ENCODE results near the gene JDP2. TPM values are rescaled to one million over a fixed set of nuclear protein-coding genes. Genes with fewer than 3 reads are reported as not detected.

Gene JDP2
- total RNA-seq, 1 donor from 2014 or later: 43.5 TPM

DNA sequence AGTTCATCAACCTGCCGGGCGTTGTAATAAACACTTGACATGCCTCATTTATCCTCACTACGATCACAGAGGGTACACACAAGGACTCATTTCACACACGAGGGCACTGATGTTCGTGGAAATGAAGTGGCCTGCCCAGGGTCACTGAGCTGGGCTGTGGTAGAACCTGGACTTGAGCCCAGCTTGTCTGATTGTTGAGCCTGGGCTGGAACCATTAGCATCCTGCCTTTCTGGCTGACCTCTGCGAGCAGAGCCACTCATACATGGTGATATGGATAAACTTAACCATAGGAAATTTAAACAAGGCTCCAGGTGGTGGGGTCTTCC is 16.6 kb upstream of the JDP2 start:
- TF ChIP-seq, protein P1, sequence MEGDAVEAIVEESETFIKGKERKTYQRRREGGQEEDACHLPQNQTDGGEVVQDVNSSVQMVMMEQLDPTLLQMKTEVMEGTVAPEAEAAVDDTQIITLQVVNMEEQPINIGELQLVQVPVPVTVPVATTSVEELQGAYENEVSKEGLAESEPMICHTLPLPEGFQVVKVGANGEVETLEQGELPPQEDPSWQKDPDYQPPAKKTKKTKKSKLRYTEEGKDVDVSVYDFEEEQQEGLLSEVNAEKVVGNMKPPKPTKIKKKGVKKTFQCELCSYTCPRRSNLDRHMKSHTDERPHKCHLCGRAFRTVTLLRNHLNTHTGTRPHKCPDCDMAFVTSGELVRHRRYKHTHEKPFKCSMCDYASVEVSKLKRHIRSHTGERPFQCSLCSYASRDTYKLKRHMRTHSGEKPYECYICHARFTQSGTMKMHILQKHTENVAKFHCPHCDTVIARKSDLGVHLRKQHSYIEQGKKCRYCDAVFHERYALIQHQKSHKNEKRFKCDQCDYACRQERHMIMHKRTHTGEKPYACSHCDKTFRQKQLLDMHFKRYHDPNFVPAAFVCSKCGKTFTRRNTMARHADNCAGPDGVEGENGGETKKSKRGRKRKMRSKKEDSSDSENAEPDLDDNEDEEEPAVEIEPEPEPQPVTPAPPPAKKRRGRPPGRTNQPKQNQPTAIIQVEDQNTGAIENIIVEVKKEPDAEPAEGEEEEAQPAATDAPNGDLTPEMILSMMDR (IDR thresholded peaks at IDR 0.05; ENCODE audit: insufficient read depth, low read length, poor library complexity, severe bottlenecking): no peak
- H3K27me3 ChIP-seq (ENCODE audit: control insufficient read depth, insufficient read depth, low read length): no peaks in the 10 kb centered on the region
- no peaks in the 10 kb centered on the region for H3K36me3 ChIP-seq (ENCODE audit: control insufficient read depth, insufficient read depth, low read length)
- H3K4me3 ChIP-seq (ENCODE audit: low read depth, low read length): no peak overlapping the region
- no peak for DNase-seq (ENCODE audit: low read depth)

DNA sequence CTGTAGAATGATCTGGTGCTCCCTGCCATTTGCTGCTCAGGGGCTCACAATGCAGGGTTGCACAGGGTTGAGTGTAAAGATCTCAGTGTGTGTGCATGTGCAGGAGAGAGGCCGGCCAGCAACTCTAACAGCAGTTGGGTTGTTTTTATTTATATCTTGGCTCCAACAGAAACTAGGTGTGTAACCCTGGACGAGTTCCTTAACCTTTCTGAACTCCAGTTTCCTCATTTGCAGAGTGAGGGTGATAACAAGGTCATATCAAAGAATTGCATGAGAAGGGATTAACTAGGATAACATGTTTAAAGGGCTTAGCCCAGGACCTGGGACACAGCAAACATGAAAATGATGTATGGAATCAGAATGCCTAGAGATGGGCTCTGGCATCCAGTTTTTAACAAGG is 14.8 kb upstream of the JDP2 start:
- H3K27me3 ChIP-seq (ENCODE audit: control insufficient read depth, insufficient read depth, low read length): no peaks in the 10 kb centered on the region
- TF ChIP-seq, protein P1 (IDR thresholded peaks at IDR 0.05; ENCODE audit: insufficient read depth, low read length, poor library complexity, severe bottlenecking): no peak
- H3K4me3 ChIP-seq (ENCODE audit: low read depth, low read length): no peak overlapping the region
- no peaks in the 10 kb centered on the region for H3K36me3 ChIP-seq (ENCODE audit: control insufficient read depth, insufficient read depth, low read length)
- no peak for DNase-seq (ENCODE audit: low read depth)

DNA sequence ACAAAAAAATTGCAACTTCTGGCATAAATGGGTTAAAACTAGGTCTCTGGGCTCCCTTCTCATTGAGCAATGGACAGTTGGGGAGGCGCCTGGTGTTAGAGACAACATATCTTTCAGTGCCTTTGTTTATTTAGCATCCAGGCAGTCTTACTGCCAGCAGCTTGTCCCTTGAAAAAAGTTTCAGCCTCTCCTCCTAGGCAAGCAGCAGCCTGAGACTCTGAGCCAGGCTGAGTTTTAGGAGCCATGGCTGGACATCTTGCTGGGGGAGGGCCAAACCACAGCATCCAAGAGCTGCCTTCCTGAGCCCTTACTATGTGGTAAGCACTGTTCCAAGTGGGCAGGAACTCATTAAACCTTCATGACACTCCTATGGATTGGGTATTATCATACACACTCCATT is 10.1 kb upstream of the JDP2 start:
- no peak for DNase-seq (ENCODE audit: low read depth)
- TF ChIP-seq, protein P1 (IDR thresholded peaks at IDR 0.05; ENCODE audit: insufficient read depth, low read length, poor library complexity, severe bottlenecking): no peak
- H3K27me3 ChIP-seq (ENCODE audit: control insufficient read depth, insufficient read depth, low read length): no peaks in the 10 kb centered on the region

DNA sequence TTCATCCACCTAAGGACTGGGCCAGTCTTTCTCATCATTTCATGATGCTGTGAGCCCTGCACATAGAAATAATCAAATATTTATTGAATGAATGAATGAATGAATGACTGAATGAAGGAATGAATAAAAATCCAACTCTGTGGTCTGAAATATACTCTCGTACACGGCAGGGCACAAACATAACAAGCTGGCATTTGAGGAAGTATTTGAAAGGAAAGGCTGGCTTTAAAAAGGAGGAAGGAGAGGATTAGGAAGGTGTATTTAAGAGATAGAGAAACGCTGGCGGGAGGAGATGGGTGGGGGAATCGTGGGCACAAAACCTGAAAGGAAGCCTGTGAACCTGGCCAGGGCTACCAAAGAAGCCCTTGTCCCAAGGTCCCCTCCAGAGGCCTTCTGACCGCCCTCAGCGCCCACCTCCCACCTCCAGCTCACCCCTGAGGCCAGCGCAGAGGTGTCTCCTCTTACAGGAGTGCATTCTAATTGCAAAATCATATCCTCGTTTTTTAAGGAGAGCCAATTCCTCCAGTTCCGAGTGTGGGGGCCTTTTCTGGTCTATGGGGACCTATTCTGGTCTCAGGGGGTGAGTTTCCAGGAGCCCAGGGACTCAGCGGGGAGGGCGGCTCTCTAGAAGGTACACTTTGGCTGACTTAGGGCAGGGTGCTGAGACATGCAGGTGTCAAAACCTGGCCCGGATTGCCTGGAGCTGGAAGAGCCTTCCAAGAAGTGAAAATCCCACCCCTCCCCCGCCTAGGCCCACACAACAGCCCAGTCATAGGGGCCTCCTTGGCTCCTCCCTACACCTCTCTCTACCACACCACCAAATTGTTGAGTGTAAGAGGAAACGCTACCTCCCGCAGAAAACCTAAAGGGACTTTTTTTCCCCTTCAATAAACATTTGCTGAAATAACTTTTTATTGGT is 8.7 kb upstream of the JDP2 start:
- Histone ChIP-seq H3K36me3 (ENCODE audit: control insufficient read depth, insufficient read depth, low read length) (no peaks in the 10 kb centered on the region), H3K4me3 (ENCODE audit: low read depth, low read length) (no peak overlapping the region), H3K27me3 (ENCODE audit: control insufficient read depth, insufficient read depth, low read length) (no peaks in the 10 kb centered on the region)
- no peak for DNase-seq (ENCODE audit: low read depth)
- TF ChIP-seq, protein P1 (IDR thresholded peaks at IDR 0.05; ENCODE audit: insufficient read depth, low read length, poor library complexity, severe bottlenecking): no peak

More for the DNA sequence above, 10.1 kb upstream of the JDP2 start:
- H3K36me3 ChIP-seq (ENCODE audit: control insufficient read depth, insufficient read depth, low read length): no peaks in the 10 kb centered on the region
- no peak overlapping the region for H3K4me3 ChIP-seq (ENCODE audit: low read depth, low read length)

DNA sequence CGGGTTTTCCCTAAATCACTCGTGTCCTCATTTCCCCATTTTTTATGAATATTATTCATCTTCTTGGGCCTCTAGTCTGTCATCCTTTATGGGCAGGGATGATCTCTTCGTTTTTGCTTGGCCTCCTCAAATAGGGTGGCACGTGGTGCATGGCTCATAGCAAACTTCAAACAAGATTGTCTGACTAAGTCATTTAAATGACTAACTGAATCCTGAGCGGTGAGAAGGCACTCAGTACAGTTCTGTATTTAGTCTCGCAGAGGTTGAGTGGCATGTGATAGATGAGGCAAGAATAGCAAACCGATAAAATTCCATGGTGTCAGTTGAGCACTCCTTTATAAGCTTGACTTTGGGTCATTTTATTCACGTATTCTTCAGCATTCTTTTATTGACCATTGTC is 5.7 kb upstream of the JDP2 start:
- peak; percentile 35 for DNase-seq (ENCODE audit: low read depth)

More for the DNA sequence above, 5.7 kb upstream of the JDP2 start:
- Histone ChIP-seq H3K4me3 (ENCODE audit: low read depth, low read length) (no peak overlapping the region), H3K27me3 (ENCODE audit: control insufficient read depth, insufficient read depth, low read length) (no peaks in the 10 kb centered on the region), H3K36me3 (ENCODE audit: control insufficient read depth, insufficient read depth, low read length) (no peaks in the 10 kb centered on the region)
- TF ChIP-seq, protein P1 (IDR thresholded peaks at IDR 0.05; ENCODE audit: insufficient read depth, low read length, poor library complexity, severe bottlenecking): no peak
